H1 (cell line): ENCODE data around the gene FAT1.

Experiments
- ATF2 ChIP-seq: IDR thresholded peaks from 2 replicates; pipeline ENCODE4 v1.6.1; 2012; ENCODE audit warnings: low read length, inconsistent platforms
- BACH1 ChIP-seq: IDR thresholded peaks from 2 replicates; pipeline ENCODE4 v1.6.1; 2012; ENCODE audit warnings: low read length, improper control_type of control experiment
- BRCA1 ChIP-seq: IDR thresholded peaks from 2 replicates; pipeline ENCODE4 v1.6.1; 2012; ENCODE audit warnings: low read depth, low read length, improper control_type of control experiment
- CREB1 ChIP-seq: IDR thresholded peaks from 2 replicates; pipeline ENCODE4 v1.6.1; 2012; ENCODE audit warnings: inconsistent platforms
- CTCF ChIP-seq, 3 experiments: IDR thresholded peaks; 1 replicate in 2 of 3; 2 replicates in 1 of 3; pipeline versions ENCODE4 v1.5.1 to v1.6.1; 2011; ENCODE audit warnings: low read length in 3 of 3, mild to moderate bottlenecking in 3 of 3, inconsistent platforms in 2 of 3, low read depth in 1 of 3, moderate library complexity in 1 of 3; ENCODE audit not compliant: insufficient read depth in 1 of 3; ENCODE audit errors: control extremely low read depth in 1 of 3
- EP300 ChIP-seq, 2 experiments: IDR thresholded peaks; 1 replicate in 1 of 2; 2 replicates in 1 of 2; pipeline ENCODE4 v1.6.1; 2011 to 2012; ENCODE audit warnings: low read depth in 2 of 2, low read length in 2 of 2, mild to moderate bottlenecking in 2 of 2, borderline replicate concordance in 1 of 2, inconsistent platforms in 1 of 2, moderate library complexity in 1 of 2
- GABPA ChIP-seq: IDR thresholded peaks from 2 replicates; pipeline ENCODE4 v1.6.1; 2011; ENCODE audit warnings: mild to moderate bottlenecking, low read length, moderate library complexity, borderline replicate concordance; ENCODE audit not compliant: insufficient read depth
- HDAC2 ChIP-seq, 2 experiments: fragments of 300-600 bp in 1 of 2; sonication (generic) in 1 of 2; IDR thresholded peaks; 2 replicates each; pipeline ENCODE4 v1.6.1; 2011 to 2012; ENCODE audit warnings: low read depth in 2 of 2, low read length in 2 of 2, mild to moderate bottlenecking in 2 of 2, moderate library complexity in 2 of 2, borderline replicate concordance in 1 of 2, inconsistent platforms in 1 of 2
- HDAC6 ChIP-seq: IDR thresholded peaks from one replicate; pipeline ENCODE4 v1.7.1; 2012; ENCODE audit warnings: low read depth, mild to moderate bottlenecking, inconsistent platforms, low read length, moderate library complexity
- NRF1 ChIP-seq: IDR thresholded peaks from 2 replicates; pipeline ENCODE4 v1.6.1; 2011; ENCODE audit warnings: mild to moderate bottlenecking, low read depth, low read length, improper control_type of control experiment
- POLR2A ChIP-seq, 2 experiments: IDR thresholded peaks; 1 replicate in 1 of 2; 2 replicates in 1 of 2; pipeline ENCODE4 v1.6.1; 2011; ENCODE audit warnings: low read depth in 2 of 2, low read length in 2 of 2, mild to moderate bottlenecking in 2 of 2; ENCODE audit errors: control extremely low read depth in 1 of 2
- SIRT6 ChIP-seq: IDR thresholded peaks from one replicate; pipeline ENCODE4 v1.7.1; 2012; ENCODE audit warnings: low read length, inconsistent platforms
- SP4 ChIP-seq: IDR thresholded peaks from 2 replicates; pipeline ENCODE4 v1.6.1; 2012; ENCODE audit warnings: low read length, inconsistent platforms
- TCF12 ChIP-seq: IDR thresholded peaks from 2 replicates; pipeline ENCODE4 v1.6.1; 2011; ENCODE audit warnings: low read depth, mild to moderate bottlenecking, low read length

- no peak for TF ChIP-seq HDAC6
- TF ChIP-seq SP4, result no peak
- TF ChIP-seq NRF1, result no peak
- no peak for TF ChIP-seq SIRT6
- no peak for TF ChIP-seq TCF12
- TF ChIP-seq ATF2, result no peak
- no peak for TF ChIP-seq CTCF (IDR thresholded peaks at IDR 0.05; ENCODE audit: control extremely low read depth in 1 of 3, insufficient read depth in 1 of 3, low read depth in 1 of 3, low read length in 3 of 3)
- no peak for TF ChIP-seq BACH1
- no peak for TF ChIP-seq POLR2A (IDR thresholded peaks at IDR 0.05; ENCODE audit: control extremely low read depth in 1 of 2, low read depth in 2 of 2, low read length in 2 of 2)
- TF ChIP-seq HDAC2 (IDR thresholded peaks at IDR 0.05; ENCODE audit: borderline replicate concordance in 1 of 2, low read depth in 2 of 2, low read length in 2 of 2), result no peak
- TF ChIP-seq EP300 (IDR thresholded peaks at IDR 0.05; ENCODE audit: borderline replicate concordance in 1 of 2, low read depth in 2 of 2, low read length in 2 of 2), result no peak
- no peak for TF ChIP-seq BRCA1
- TF ChIP-seq CREB1, result no peak
- TF ChIP-seq GABPA, result no peak
These were observed 131.2 kb downstream of the FAT1 start for GRCh38 chr4:186592445-186592844.
